Naive thymus-derived CD4-positive, alpha-beta T cell (primary cell): ENCODE data around the gene POU6F2. TPM values are rescaled to one million over a fixed set of nuclear protein-coding genes. Genes with fewer than 3 reads are reported as not detected.

Source experiments
- ATAC-seq: fragments of 150-1000 bp; cut with Tn5 transposase; 2 replicates; pipeline ENCODE4 v1.10.0; 2021; ENCODE audit warnings: mild to moderate bottlenecking, moderate library complexity
- CTCF ChIA-PET: fragments of 350-600 bp; sonication (Branson Sonifier 250); formaldehyde crosslinking; loops from one replicate; lab custom pipeline; 2021; ENCODE audit warnings: antibody characterized with exemption; lab: Charles Lee
- POLR2A ChIA-PET: fragments of 350-600 bp; sonication (Branson Sonifier 250); formaldehyde crosslinking; loops from one replicate; lab custom pipeline; 2021; ENCODE audit warnings: antibody characterized with exemption, inconsistent platforms; lab: Charles Lee
- DNase-seq, 9 donors: peaks; one replicate each; pipeline versions ENCODE4 v3.0.0 to v3.0.0-alpha.2; 2020 to 2022; ENCODE audit warnings: mixed read lengths in 1 of 9
- H3K27ac ChIP-seq: one replicate; pipeline ENCODE4 v1.7.0; 2013; ENCODE audit warnings: mild to moderate bottlenecking, low read depth, low read length, moderate library complexity
- H3K27me3 ChIP-seq, 2 donors: one replicate each; pipeline ENCODE4 v1.7.0; 2013; ENCODE audit warnings: low read length in 2 of 2, mild to moderate bottlenecking in 2 of 2, moderate library complexity in 2 of 2; ENCODE audit not compliant: control insufficient read depth in 2 of 2, insufficient read depth in 2 of 2
- H3K36me3 ChIP-seq, 3 experiments: 1 replicate in 2 of 3; 2 replicates in 1 of 3; pipeline ENCODE4 v1.7.0; 2013; ENCODE audit warnings: low read length in 3 of 3, mild to moderate bottlenecking in 3 of 3, moderate library complexity in 1 of 3; ENCODE audit not compliant: insufficient read depth in 3 of 3, control insufficient read depth in 2 of 3
- H3K4me1 ChIP-seq, 2 donors: one replicate each; pipeline ENCODE4 v1.7.0; 2013; ENCODE audit warnings: low read length in 2 of 2, mild to moderate bottlenecking in 2 of 2, moderate library complexity in 1 of 2; ENCODE audit not compliant: control insufficient read depth in 2 of 2, insufficient read depth in 2 of 2
- H3K4me3 ChIP-seq: 2 replicates; pipeline ENCODE4 v1.7.0; 2013; ENCODE audit warnings: mild to moderate bottlenecking, low read length
- H3K9me3 ChIP-seq, 3 experiments: 1 replicate in 2 of 3; 2 replicates in 1 of 3; pipeline ENCODE4 v1.7.0; 2013; ENCODE audit warnings: low read length in 3 of 3; ENCODE audit not compliant: control insufficient read depth in 2 of 3
- H3K27ac Mint-ChIP-seq, 9 donors: one replicate each; pipeline ENCODE4 v1.8.0; 2020 to 2022; ENCODE audit warnings: mixed read lengths in 9 of 9, mild to moderate bottlenecking in 8 of 9, moderate library complexity in 5 of 9, inconsistent platforms in 2 of 9
- H3K27me3 Mint-ChIP-seq, 5 donors: one replicate each; pipeline ENCODE4 v1.8.0; 2021 to 2022; ENCODE audit warnings: mixed read lengths in 5 of 5, mild to moderate bottlenecking in 1 of 5
- H3K36me3 Mint-ChIP-seq, 5 donors: one replicate each; pipeline ENCODE4 v1.8.0; 2020 to 2022; ENCODE audit warnings: mixed read lengths in 5 of 5, mild to moderate bottlenecking in 3 of 5, inconsistent platforms in 1 of 5
- H3K4me1 Mint-ChIP-seq, 7 donors: one replicate each; pipeline ENCODE4 v1.8.0; 2020 to 2022; ENCODE audit warnings: mixed read lengths in 7 of 7, mild to moderate bottlenecking in 3 of 7, inconsistent platforms in 1 of 7
- H3K4me3 Mint-ChIP-seq, 10 donors: one replicate each; pipeline ENCODE4 v1.8.0; 2020 to 2022; ENCODE audit warnings: mild to moderate bottlenecking in 10 of 10, mixed read lengths in 10 of 10, moderate library complexity in 6 of 10, inconsistent platforms in 2 of 10
- H3K9me3 Mint-ChIP-seq, 11 donors: one replicate each; pipeline ENCODE4 v1.8.0; 2020 to 2022; ENCODE audit warnings: mixed read lengths in 11 of 11, mild to moderate bottlenecking in 4 of 11, inconsistent platforms in 1 of 11, moderate library complexity in 1 of 11
- intact Hi-C, 2 donors: fragments of 100-400 bp; cut with micrococcal nuclease; formaldehyde crosslinking; loops; one replicate each; pipeline ENCODE4 v1.15.1; 2023
- polyA plus RNA-seq, 2 donors: library from polyadenylated mRNA; unstranded; fragments of 300-500 nt; fragmentation: Illumina TruSeq; gene quantifications; one replicate each; pipeline ENCODE4 v1.2.3, GENCODE V29; 2021
- total RNA-seq, 6 experiments: library from RNA in 5 of 6; stranded (reverse) in 5 of 6; gene quantifications; 1 replicate in 5 of 6; 2 replicates in 1 of 6; pipeline ENCODE4 v1.2.3 and lab custom pipeline; 2021 to 2026

POU6F2 gene
- total and polyA plus RNA-seq, 7 experiments from 2014 or later, result 0.24 TPM; not detected in 6

- CTCF ChIA-PET, result no interaction called here
These were observed 382.3 kb downstream of the POU6F2 start for GRCh38 chr7:39360038-39360437.

GRCh38 chr7:39360766-39361165, 383.1 kb downstream of the POU6F2 start:
- Mint-ChIP-seq H3K27me3 (peaks cover 5 to 36% (median 27%) of the 10 kb centered on the region in 5 donors), H3K36me3 (peaks cover 0 to 2% (median 0%) of the 10 kb centered on the region in 5 donors), H3K9me3 (peaks cover 0 to 5% (median 2%) of the 10 kb centered on the region in 11 donors), H3K4me3 (no peak overlapping the region), H3K27ac (no peak overlapping the region), H3K4me1 (peaks cover 0 to 6% (median 5%) of the 10 kb centered on the region in 7 donors)
- no peaks in the 10 kb centered on the region for H3K27me3 ChIP-seq
- POLR2A ChIA-PET, result no interaction called here
- H3K9me3 ChIP-seq, result no peaks in the 10 kb centered on the region
- DNase-seq (no peak), ATAC-seq (no peak)
- intact Hi-C loops, result no loop called here
- no peak overlapping the region for H3K27ac ChIP-seq
- H3K36me3 ChIP-seq, result no peaks in the 10 kb centered on the region
- no peaks in the 10 kb centered on the region for H3K4me1 ChIP-seq
- CTCF ChIA-PET, result no interaction called here
- no peak overlapping the region for H3K4me3 ChIP-seq

More at GRCh38 chr7:39360038-39360437, 382.3 kb downstream of the POU6F2 start:
- Histone ChIP-seq H3K9me3 (no peaks in the 10 kb centered on the region), H3K27ac (no peak overlapping the region), H3K27me3 (no peaks in the 10 kb centered on the region), H3K4me3 (no peak overlapping the region), H3K4me1 (no peaks in the 10 kb centered on the region), H3K36me3 (no peaks in the 10 kb centered on the region)
- intact Hi-C loops, result no loop called here
- ATAC-seq, result no peak
- Mint-ChIP-seq H3K4me3 (no peak overlapping the region), H3K27ac (no peak overlapping the region), H3K36me3 (peaks cover 0 to 2% (median 0%) of the 10 kb centered on the region in 5 donors), H3K27me3 (peaks cover under 1 to 29% (median 21%) of the 10 kb centered on the region in 5 donors), H3K9me3 (peaks cover 0 to 5% (median 2%) of the 10 kb centered on the region in 11 donors), H3K4me1 (peaks cover 0 to 11% (median 7%) of the 10 kb centered on the region in 7 donors)
- DNase-seq, result no peak
- POLR2A ChIA-PET, result no interaction called here

DNA sequence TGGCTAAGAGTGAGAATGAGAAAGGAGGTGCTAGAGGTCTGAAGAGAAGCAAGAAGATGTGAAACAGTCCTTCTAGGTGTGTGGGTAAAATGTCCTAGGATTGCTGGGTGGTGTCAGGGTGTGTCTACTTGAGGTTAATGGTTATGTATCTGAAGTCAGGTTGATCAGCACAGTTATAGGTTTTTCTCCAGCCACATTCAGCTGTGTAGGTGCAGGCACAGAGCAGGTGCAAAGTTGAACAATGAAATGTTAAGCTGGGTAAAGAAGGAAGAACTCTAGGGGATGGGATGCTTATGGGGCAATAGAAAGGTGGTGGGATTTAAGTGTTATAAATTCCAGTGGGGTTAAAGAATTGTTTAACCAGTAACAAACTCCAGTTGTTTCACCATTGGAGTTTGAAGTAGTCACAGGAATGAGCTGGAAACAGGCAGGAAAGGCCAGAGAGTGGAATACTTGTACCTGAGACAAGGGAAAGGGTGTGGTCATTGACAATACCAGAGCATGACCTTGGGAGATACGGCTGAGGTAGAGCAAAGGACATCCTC, 388.1 kb downstream of the POU6F2 start:
- Histone ChIP-seq H3K27ac (no peak overlapping the region), H3K27me3 (no peaks in the 10 kb centered on the region), H3K36me3 (no peaks in the 10 kb centered on the region), H3K9me3 (no peaks in the 10 kb centered on the region), H3K4me1 (no peaks in the 10 kb centered on the region), H3K4me3 (no peak overlapping the region)
- ChIA-PET POLR2A (no interaction called here), CTCF (no interaction called here)
- H3K27ac Mint-ChIP-seq, result no peak overlapping the region
- no peaks in the 10 kb centered on the region for H3K4me1 Mint-ChIP-seq
- intact Hi-C loops, result no loop called here
- no peak for ATAC-seq
- H3K27me3 Mint-ChIP-seq, result peaks cover 4 to 38% (median 35%) of the 10 kb centered on the region in 5 donors
- peaks cover 0 to 7% (median 3%) of the 10 kb centered on the region in 11 donors for H3K9me3 Mint-ChIP-seq
- no peak overlapping the region for H3K4me3 Mint-ChIP-seq
- no peaks in the 10 kb centered on the region for H3K36me3 Mint-ChIP-seq
- no peak for DNase-seq

DNA sequence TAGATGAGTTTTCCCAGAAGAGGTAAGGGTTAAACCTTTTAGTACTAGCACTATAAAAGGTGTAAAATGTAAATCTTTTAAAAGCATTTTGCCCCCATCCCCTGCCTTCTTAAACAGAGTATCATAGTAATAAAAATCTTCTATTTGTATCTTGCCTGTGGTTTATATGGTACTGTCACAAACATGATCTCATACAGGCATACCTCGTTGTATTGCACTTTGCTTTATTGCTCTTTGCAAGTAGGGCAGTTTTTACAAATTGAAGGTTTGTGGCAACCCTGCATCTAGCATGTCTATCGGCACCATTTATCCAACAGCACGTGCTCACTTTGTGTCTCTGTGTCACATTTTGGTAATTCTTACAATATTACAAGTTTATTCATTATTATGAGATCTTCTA, 389.7 kb downstream of the POU6F2 start:
- Histone ChIP-seq H3K27ac (no peak overlapping the region), H3K27me3 (no peaks in the 10 kb centered on the region), H3K4me3 (no peak overlapping the region), H3K36me3 (no peaks in the 10 kb centered on the region), H3K9me3 (no peaks in the 10 kb centered on the region), H3K4me1 (no peaks in the 10 kb centered on the region)
- Mint-ChIP-seq H3K4me3 (no peak overlapping the region), H3K27ac (no peak overlapping the region), H3K9me3 (peaks cover 0 to 9% (median 3%) of the 10 kb centered on the region in 11 donors), H3K4me1 (no peaks in the 10 kb centered on the region), H3K36me3 (no peaks in the 10 kb centered on the region), H3K27me3 (peaks cover 4 to 40% (median 26%) of the 10 kb centered on the region in 5 donors)
- ChIA-PET POLR2A (no interaction called here), CTCF (no interaction called here)
- DNase-seq (no peak), ATAC-seq (no peak)
- intact Hi-C loops, result no loop called here

DNA sequence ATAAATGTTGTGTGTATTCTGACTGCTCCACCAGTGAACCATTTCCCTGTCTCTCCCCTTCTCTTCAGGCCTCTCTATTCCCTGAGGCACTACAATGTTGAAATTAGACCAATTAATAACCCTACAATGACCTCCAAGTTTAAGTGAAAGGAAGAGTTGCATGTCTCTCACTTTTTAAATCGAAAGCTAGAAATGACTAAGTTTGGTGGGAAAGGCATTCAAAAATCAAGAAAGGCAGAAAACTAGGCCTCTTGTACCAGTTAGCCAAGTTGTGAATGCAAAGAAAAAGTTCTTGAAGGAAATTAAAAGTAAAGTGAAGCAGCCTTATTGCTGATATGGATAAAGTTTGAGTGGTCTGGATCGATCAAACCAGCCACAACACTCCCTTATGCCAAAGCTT, 390.2 kb downstream of the POU6F2 start:
- no peak overlapping the region for H3K27ac Mint-ChIP-seq
- Histone ChIP-seq H3K9me3 (no peaks in the 10 kb centered on the region), H3K4me1 (no peaks in the 10 kb centered on the region), H3K27ac (no peak overlapping the region), H3K36me3 (no peaks in the 10 kb centered on the region), H3K27me3 (no peaks in the 10 kb centered on the region), H3K4me3 (no peak overlapping the region)
- peaks cover 0 to 9% (median 3%) of the 10 kb centered on the region in 11 donors for H3K9me3 Mint-ChIP-seq
- no peaks in the 10 kb centered on the region for H3K36me3 Mint-ChIP-seq
- intact Hi-C loops, result no loop called here
- H3K27me3 Mint-ChIP-seq, result peaks cover 2 to 35% (median 21%) of the 10 kb centered on the region in 5 donors
- DNase-seq (no peak), ATAC-seq (no peak)
- POLR2A ChIA-PET, result no interaction called here
- no peaks in the 10 kb centered on the region for H3K4me1 Mint-ChIP-seq
- CTCF ChIA-PET, result no interaction called here
- no peak overlapping the region for H3K4me3 Mint-ChIP-seq

DNA sequence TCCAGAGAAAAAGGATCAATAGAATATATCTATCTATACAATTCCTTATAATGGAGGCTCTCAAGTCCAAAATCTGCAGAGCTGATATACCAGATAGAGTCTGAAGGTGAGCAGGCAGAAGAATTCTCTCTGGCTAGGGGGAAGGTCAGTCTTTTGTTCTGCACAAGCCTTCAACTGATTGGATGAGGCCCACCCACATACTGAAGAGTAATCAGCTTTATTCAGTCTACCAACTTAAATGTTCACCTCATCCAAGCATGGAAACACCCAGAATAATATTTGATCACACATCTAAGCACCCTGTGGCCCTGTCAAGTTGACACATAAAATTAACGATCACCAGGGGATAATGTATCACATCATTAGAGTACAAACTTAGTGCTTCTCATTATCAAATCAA, 394.7 kb downstream of the POU6F2 start:
- H3K9me3 ChIP-seq, result no peaks in the 10 kb centered on the region
- H3K27me3 ChIP-seq, result no peaks in the 10 kb centered on the region
- Mint-ChIP-seq H3K4me3 (no peak overlapping the region), H3K27me3 (peaks cover 0 to 18% (median 6%) of the 10 kb centered on the region in 5 donors), H3K4me1 (no peaks in the 10 kb centered on the region), H3K27ac (no peak overlapping the region), H3K36me3 (no peaks in the 10 kb centered on the region), H3K9me3 (peaks cover 0 to 4% (median 0%) of the 10 kb centered on the region in 11 donors)
- no peaks in the 10 kb centered on the region for H3K4me1 ChIP-seq
- DNase-seq (no peak), ATAC-seq (no peak)
- H3K4me3 ChIP-seq, result no peak overlapping the region
- ChIA-PET POLR2A (no interaction called here), CTCF (no interaction called here)
- no peak overlapping the region for H3K27ac ChIP-seq
- intact Hi-C loops, result no loop called here
- H3K36me3 ChIP-seq, result no peaks in the 10 kb centered on the region

DNA sequence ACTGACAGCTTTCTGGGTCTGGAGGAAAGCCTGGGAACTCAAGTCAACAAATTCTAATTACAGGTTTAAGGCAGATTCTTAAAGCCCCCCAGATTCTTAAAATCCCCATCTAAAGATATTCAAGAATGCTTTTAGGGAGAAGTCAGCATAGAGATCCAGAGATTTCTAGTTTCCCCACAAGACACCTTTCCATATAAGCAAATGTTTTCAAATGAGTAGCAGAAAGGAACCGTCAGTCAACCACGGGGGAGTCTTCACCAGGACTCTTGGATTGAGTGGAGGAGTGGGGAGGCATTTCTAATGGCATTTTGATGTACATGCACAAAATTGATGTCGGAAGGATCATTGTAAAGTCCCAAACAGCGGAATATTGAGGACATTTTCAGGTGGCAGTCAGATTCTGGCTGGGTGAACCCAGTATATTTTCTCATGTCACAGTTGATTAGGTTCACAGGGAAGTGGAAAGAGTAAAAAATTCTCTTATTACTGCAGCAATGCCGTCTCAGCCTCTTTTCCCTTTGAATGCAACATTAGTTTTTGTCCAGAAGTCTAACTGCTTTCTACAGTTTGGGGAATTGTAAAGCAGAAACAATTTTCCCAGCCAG, 396.8 kb downstream of the POU6F2 start:
- Histone ChIP-seq H3K9me3 (no peaks in the 10 kb centered on the region), H3K4me1 (no peaks in the 10 kb centered on the region), H3K36me3 (no peaks in the 10 kb centered on the region), H3K27me3 (no peaks in the 10 kb centered on the region), H3K27ac (no peak overlapping the region), H3K4me3 (no peak overlapping the region)
- Mint-ChIP-seq H3K4me3 (no peak overlapping the region), H3K27me3 (peaks cover 0 to 19% (median 7%) of the 10 kb centered on the region in 5 donors), H3K27ac (no peak overlapping the region), H3K4me1 (no peaks in the 10 kb centered on the region), H3K9me3 (peaks cover 0 to 4% (median 0%) of the 10 kb centered on the region in 11 donors), H3K36me3 (no peaks in the 10 kb centered on the region)
- intact Hi-C loops, result no loop called here
- ChIA-PET CTCF (interaction anchor here (0.7 kb wide), 1 partner anchor 83 kb away, joined by 7 read pairs; no protein-coding TSS in a partner anchor), POLR2A (no interaction called here)
- DNase-seq, result no peak
- ATAC-seq, result no peak
